ENCODE measurements around the gene REV3L.
"Not testable (repeated sequence)": the region's sequence is repeated elsewhere in the genome, so short reads cannot be mapped to it uniquely, and the experiment has no call there.

Gene REV3L

GRCh38 chr6:111379831-111380230, 103.2 kb downstream of the REV3L start:
- DNase-seq (ENCODE audit: low read depth in 2 of 2) = no peak

GRCh38 chr6:111379302-111379701, 103.7 kb downstream of the REV3L start:
- no peak for DNase-seq (ENCODE audit: low read depth in 2 of 2)

GRCh38 chr6:111377558-111378120, 105.4 kb downstream of the REV3L start:
- no peak for DNase-seq (ENCODE audit: low read depth in 2 of 2)

GRCh38 chr6:111367393-111368088, 115.5 kb downstream of the REV3L start:
- DNase-seq (ENCODE audit: low read depth in 2 of 2) = no peak

GRCh38 chr6:111361648-111362047, 121.4 kb downstream of the REV3L start:
- no peak for DNase-seq (ENCODE audit: low read depth in 2 of 2)

GRCh38 chr6:111358454-111358853, 124.6 kb downstream of the REV3L start:
- DNase-seq (ENCODE audit: low read depth in 2 of 2) = no peak

GRCh38 chr6:111357705-111358104, 125.3 kb downstream of the REV3L start:
- no peak for DNase-seq (ENCODE audit: low read depth in 2 of 2)

GRCh38 chr6:111356551-111356950, 126.5 kb downstream of the REV3L start:
- no peak for DNase-seq (ENCODE audit: low read depth in 2 of 2)

- no peak for DNase-seq (ENCODE audit: low read depth in 2 of 2)
Observed at GRCh38 chr6:111354758-111355555, 128.1 kb downstream of the REV3L start.

- DNase-seq (ENCODE audit: low read depth in 2 of 2) = no peak
Observed at GRCh38 chr6:111353912-111354462, 129.0 kb downstream of the REV3L start.

- DNase-seq (ENCODE audit: low read depth in 2 of 2) = no peak
Observed at GRCh38 chr6:111347589-111347988, 135.4 kb downstream of the REV3L start.

GRCh38 chr6:111342913-111343312, 140.1 kb downstream of the REV3L start:
- no peak for DNase-seq (ENCODE audit: low read depth in 2 of 2)

GRCh38 chr6:111339294-111339693, 143.7 kb downstream of the REV3L start:
- DNase-seq (ENCODE audit: low read depth in 2 of 2) = no peak

- no peak for DNase-seq (ENCODE audit: low read depth in 2 of 2)
Observed at GRCh38 chr6:111338843-111339242, 144.2 kb downstream of the REV3L start.

- DNase-seq (ENCODE audit: low read depth in 2 of 2) = no peak
Observed at GRCh38 chr6:111337829-111338236, 145.2 kb downstream of the REV3L start.

- no peak for DNase-seq (ENCODE audit: low read depth in 2 of 2)
Observed at GRCh38 chr6:111329882-111330633, 153.0 kb downstream of the REV3L start.

GRCh38 chr6:111326563-111326962, 156.5 kb downstream of the REV3L start:
- no peak for DNase-seq (ENCODE audit: low read depth in 2 of 2)

- no peak for DNase-seq (ENCODE audit: low read depth in 2 of 2)
Observed at GRCh38 chr6:111322145-111322544, 160.9 kb downstream of the REV3L start.

GRCh38 chr6:111307950-111308349, 175.1 kb downstream of the REV3L start:
- not testable (repeated sequence) for DNase-seq (ENCODE audit: low read depth in 2 of 2)

- no peak for DNase-seq (ENCODE audit: low read depth in 2 of 2)
Observed at GRCh38 chr6:111307275-111307858, 175.7 kb downstream of the REV3L start.

- DNase-seq (ENCODE audit: low read depth in 2 of 2) = no peak
Observed at GRCh38 chr6:111306104-111306888, 176.7 kb downstream of the REV3L start.
